ENCODE measurements around the gene ARAP1. TPM values are rescaled to one million over a fixed set of nuclear protein-coding genes. Genes with fewer than 3 reads are reported as not detected.

Gene ARAP1
- total RNA-seq, 2 donors from 2014 or later = 70.4 to 89.8 TPM

GRCh38 chr11:72755713-72756285 lies 3.6 kb upstream of the ARAP1 start:
- intact Hi-C loops (cut with DNase I) = no loop called here
- no peak for DNase-seq
- Histone ChIP-seq H3K4me1 (peaks cover 3% of the 10 kb centered on the region), H3K27ac (no peak overlapping the region), H3K27me3 (no peaks in the 10 kb centered on the region), H3K9ac (ENCODE audit: low read depth in 2 of 2, low read length in 2 of 2) (no peak overlapping the region), H3K4me3 (no peak overlapping the region), H3K36me3 (peaks cover 4% of the 10 kb centered on the region), H3K9me3 (no peaks in the 10 kb centered on the region)
- no peak for TF ChIP-seq CTCF (IDR thresholded peaks at IDR 0.05)

DNA sequence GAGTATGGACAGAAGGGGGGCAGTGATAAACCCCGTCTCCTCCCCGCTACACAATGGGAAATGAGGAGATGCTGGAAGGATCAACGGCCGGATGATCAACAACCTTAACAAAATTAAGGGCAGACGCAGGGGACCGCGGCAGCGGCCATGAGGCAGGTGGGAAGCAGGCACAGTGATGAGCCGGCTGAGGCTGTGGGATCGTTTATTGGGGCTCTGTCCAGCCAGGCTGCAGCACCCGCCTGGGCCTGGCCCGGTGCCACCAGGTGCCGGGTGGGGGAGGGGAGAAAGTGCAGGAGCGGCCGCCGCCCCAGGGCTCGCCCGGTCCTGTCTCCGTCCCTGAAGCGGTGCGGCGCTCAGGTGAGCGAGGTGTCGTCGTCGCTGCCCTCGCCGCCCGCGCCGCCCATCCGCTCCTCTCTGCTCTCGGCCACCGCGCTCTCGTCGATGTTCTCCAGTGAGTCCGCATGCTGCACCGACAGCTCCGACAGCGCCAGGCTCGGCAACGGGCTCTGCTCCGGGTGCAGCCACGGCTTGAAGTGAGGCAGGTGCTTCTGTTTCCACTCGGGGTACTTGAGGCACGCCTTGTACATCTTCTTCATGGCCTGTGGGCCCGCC lies 2.4 kb upstream of the ARAP1 start:
- Histone ChIP-seq H3K9ac (ENCODE audit: low read depth in 2 of 2, low read length in 2 of 2) (no peak overlapping the region), H3K27ac (no peak overlapping the region), H3K27me3 (no peaks in the 10 kb centered on the region), H3K4me1 (peaks cover 3% of the 10 kb centered on the region), H3K36me3 (peaks cover 4% of the 10 kb centered on the region), H3K4me3 (no peak overlapping the region), H3K9me3 (no peaks in the 10 kb centered on the region)
- intact Hi-C loops (cut with DNase I) = no loop called here
- DNase-seq = no peak
- TF ChIP-seq CTCF (IDR thresholded peaks at IDR 0.05) = no peak

- H3K4me1 ChIP-seq = peaks cover 3% of the 10 kb centered on the region
- peaks cover 4% of the 10 kb centered on the region for H3K36me3 ChIP-seq
- H3K4me3 ChIP-seq = no peak overlapping the region
- H3K27me3 ChIP-seq = no peaks in the 10 kb centered on the region
- DNase-seq = no peak
- no peak overlapping the region for H3K27ac ChIP-seq
- no peaks in the 10 kb centered on the region for H3K9me3 ChIP-seq
- no peak for TF ChIP-seq CTCF (IDR thresholded peaks at IDR 0.05)
- no peak overlapping the region for H3K9ac ChIP-seq (ENCODE audit: low read depth in 2 of 2, low read length in 2 of 2)
- intact Hi-C loops (cut with DNase I) = no loop called here
Observed at GRCh38 chr11:72754149-72754543, 1.9 kb upstream of the ARAP1 start.

GRCh38 chr11:72753341-72754148 lies 1.3 kb upstream of the ARAP1 start:
- TF ChIP-seq CTCF (IDR thresholded peaks at IDR 0.05) = no peak
- H3K27me3 ChIP-seq = no peaks in the 10 kb centered on the region
- H3K9ac ChIP-seq (ENCODE audit: low read depth in 2 of 2, low read length in 2 of 2) = no peak overlapping the region
- peak overlapping the region; percentile 47 for H3K27ac ChIP-seq
- intact Hi-C loops (cut with DNase I) = no loop called here
- no peaks in the 10 kb centered on the region for H3K9me3 ChIP-seq
- DNase-seq = peak; percentile 40
- no peak overlapping the region for H3K4me3 ChIP-seq
- peaks cover 4% of the 10 kb centered on the region for H3K36me3 ChIP-seq
- H3K4me1 ChIP-seq = peaks cover 3% of the 10 kb centered on the region

- no peak for DNase-seq
Observed at GRCh38 chr11:72751116-72752087, 806 bp downstream of the ARAP1 start.

More at GRCh38 chr11:72751116-72752087, 806 bp downstream of the ARAP1 start:
- peak overlapping the region; percentile 6 for H3K27ac ChIP-seq
- H3K27me3 ChIP-seq = no peaks in the 10 kb centered on the region
- intact Hi-C loops (cut with DNase I) = no loop called here
- H3K4me1 ChIP-seq = peaks cover 3% of the 10 kb centered on the region
- H3K36me3 ChIP-seq = peaks cover 4% of the 10 kb centered on the region
- peak overlapping the region; percentile 70 to 84 for H3K9ac ChIP-seq (ENCODE audit: low read depth in 2 of 2, low read length in 2 of 2)
- peak overlapping the region; percentile 69 for H3K4me3 ChIP-seq
- no peaks in the 10 kb centered on the region for H3K9me3 ChIP-seq
- no peak for TF ChIP-seq CTCF (IDR thresholded peaks at IDR 0.05)

All from colonic mucosa (tissue), 4 donors.